ENCODE measurements around the gene BUB1. TPM values are rescaled to one million over a fixed set of nuclear protein-coding genes. Genes with fewer than 3 reads are reported as not detected.

The BUB1 gene
- total and polyA plus RNA-seq, 2 of the 8 experiments (the other 6 are each of a cell fraction or from before 2014, with no cell fraction given) = 48.4 to 113 TPM

- no peak for TF ChIP-seq CHD7 (IDR thresholded peaks at IDR 0.05; ENCODE audit: insufficient replicate concordance, low read length)
- TF ChIP-seq EP300 (IDR thresholded peaks at IDR 0.05; ENCODE audit: borderline replicate concordance in 1 of 2, low read depth in 2 of 2, low read length in 2 of 2) = peak in 1 of 2 experiments; percentile 98; a peak in 2 of 3 replicates
- peak; percentile 81 for TF ChIP-seq CREB1 (IDR thresholded peaks at IDR 0.05)
- peak; percentile 99 for TF ChIP-seq JUND (IDR thresholded peaks at IDR 0.05; ENCODE audit: low read length)
- peak; percentile 94 for TF ChIP-seq NANOG (IDR thresholded peaks at IDR 0.05; ENCODE audit: insufficient read depth, low read depth, low read length, poor library complexity, severe bottlenecking)
- TF ChIP-seq ATF3 (IDR thresholded peaks at IDR 0.05; ENCODE audit: insufficient read depth, low read depth, low read length) = peak; percentile 28; the same call in 1 of the 2 replicates
- 0 out of 2 replicates have a peak, but pooled peaks have one; percentile 33 for TF ChIP-seq RBBP5 (IDR thresholded peaks at IDR 0.05; ENCODE audit: borderline replicate concordance, low read depth, low read length)
- TF ChIP-seq CHD1 (IDR thresholded peaks at IDR 0.05; ENCODE audit: low read depth, low read length) = no peak
- TF ChIP-seq BACH1 (IDR thresholded peaks at IDR 0.05; ENCODE audit: low read length) = peak; percentile 99
- TF ChIP-seq ZNF274 (IDR thresholded peaks at IDR 0.05; ENCODE audit: borderline replicate concordance, extremely low read depth, low read length) = no peak
- no peak for TF ChIP-seq BRCA1 (IDR thresholded peaks at IDR 0.05; ENCODE audit: low read depth, low read length)
These were observed 10.8 kb upstream of the BUB1 start (continued) for GRCh38 chr2:110688594-110689091.
